IMR-90 (cell line): ENCODE results near the gene ANKLE1. TPM values are rescaled to one million over a fixed set of nuclear protein-coding genes. Genes with fewer than 3 reads are reported as not detected.

Experiments used
- ATAC-seq: fragments of 200-7000 bp; cut with Tn5 transposase; 2 replicates; pipeline ENCODE4 v1.9.1; 2020; ENCODE audit warnings: low read depth, mild to moderate bottlenecking, moderate library complexity
- BruUV-seq: library from RNA; stranded (reverse); fragments of 400-500 nt; replicated peaks from 2 replicates; lab custom pipeline; 2021; lab: Mats Ljungman, UMichigan
- CTCF ChIA-PET: fragments of 300-600 bp; formaldehyde crosslinking; extraction: SDS; loops from one replicate; lab custom pipeline; 2021; ENCODE audit warnings: antibody characterized with exemption; lab: Yijun Ruan, JAX
- POLR2A ChIA-PET: fragments of 300-600 bp; sonication (Branson Sonifier 250); formaldehyde crosslinking; loops from one replicate; lab custom pipeline; 2022; ENCODE audit warnings: antibody characterized with exemption; ENCODE audit not compliant: unreplicated experiment; lab: Charles Lee
- DNase-seq: peaks from one replicate; pipeline ENCODE4 v3.0.0; 2013
- H2AFZ ChIP-seq: replicated peaks from 2 replicates; pipeline ENCODE3; 2013; ENCODE audit warnings: low read length, mild to moderate bottlenecking; ENCODE audit not compliant: poor library complexity
- H2AK5ac ChIP-seq: 2 replicates; pipeline ENCODE4 v1.6.1; 2013; ENCODE audit warnings: low read depth, low read length, inconsistent platforms
- H2AK9ac ChIP-seq: replicated peaks from 2 replicates; pipeline ENCODE3; 2013; ENCODE audit warnings: mild to moderate bottlenecking, low read depth, low read length, moderate library complexity; ENCODE audit not compliant: poor library complexity
- H2BK120ac ChIP-seq: 2 replicates; pipeline ENCODE4 v1.6.1; 2013; ENCODE audit warnings: low read depth, low read length, inconsistent platforms
- H2BK15ac ChIP-seq: 3 replicates; pipeline ENCODE4 v1.6.1; 2013; ENCODE audit warnings: low read depth, low read length, inconsistent platforms
- H2BK20ac ChIP-seq: 2 replicates; pipeline ENCODE4 v1.6.1; 2013; ENCODE audit warnings: low read depth, mild to moderate bottlenecking, inconsistent platforms, low read length, moderate library complexity
- H2BK5ac ChIP-seq: 2 replicates; pipeline ENCODE4 v1.6.1; 2013; ENCODE audit warnings: mild to moderate bottlenecking, low read depth, low read length, inconsistent platforms; ENCODE audit not compliant: poor library complexity, severe bottlenecking
- H3K14ac ChIP-seq: replicated peaks from 2 replicates; pipeline ENCODE4 v1.6.1; 2013; ENCODE audit warnings: low read depth, low read length, inconsistent platforms
- H3K18ac ChIP-seq: 2 replicates; pipeline ENCODE4 v1.6.1; 2013; ENCODE audit warnings: low read depth, low read length, control low read depth
- H3K23ac ChIP-seq: 2 replicates; pipeline ENCODE4 v1.6.1; 2013; ENCODE audit warnings: low read depth, low read length, inconsistent platforms
- H3K27ac ChIP-seq: 2 replicates; pipeline ENCODE4 v1.5.1; 2013; ENCODE audit warnings: mild to moderate bottlenecking, control low read depth, low read length; ENCODE audit not compliant: insufficient read depth
- H3K27me3 ChIP-seq: 2 replicates; pipeline ENCODE4 v1.6.1; 2013; ENCODE audit warnings: low read length; ENCODE audit not compliant: control insufficient read depth, insufficient read depth
- H3K36me3 ChIP-seq: 2 replicates; pipeline ENCODE4 v1.6.1; 2013; ENCODE audit warnings: low read length, mixed read lengths; ENCODE audit not compliant: control insufficient read depth, insufficient read depth
- H3K4ac ChIP-seq: 2 replicates; pipeline ENCODE4 v1.6.1; 2013; ENCODE audit warnings: low read depth, low read length, inconsistent platforms
- H3K4me1 ChIP-seq: 2 replicates; pipeline ENCODE4 v1.6.1; 2013; ENCODE audit warnings: low read length, mixed read lengths; ENCODE audit not compliant: control insufficient read depth, insufficient read depth
- H3K4me2 ChIP-seq: 2 replicates; pipeline ENCODE4 v1.6.1; 2013; ENCODE audit warnings: low read depth, mild to moderate bottlenecking, control low read depth, low read length, moderate library complexity
- H3K4me3 ChIP-seq: 2 replicates; pipeline ENCODE4 v1.5.1; 2013; ENCODE audit warnings: low read depth, mild to moderate bottlenecking, control low read depth, low read length, moderate library complexity; ENCODE audit not compliant: insufficient read depth
- H3K56ac ChIP-seq: 2 replicates; pipeline ENCODE4 v1.6.1; 2013; ENCODE audit warnings: low read length, inconsistent platforms; ENCODE audit not compliant: insufficient read depth; ENCODE audit errors: extremely low read depth
- H3K79me1 ChIP-seq, 2 experiments: 2 replicates each; pipeline ENCODE4 v1.6.1; 2013; ENCODE audit warnings: low read length in 2 of 2, inconsistent platforms in 1 of 2, low read depth in 1 of 2
- H3K9ac ChIP-seq: 2 replicates; pipeline ENCODE4 v1.6.1; 2013; ENCODE audit warnings: low read depth, low read length, control low read depth
- H3K9me1 ChIP-seq: 2 replicates; pipeline ENCODE4 v1.6.1; 2013; ENCODE audit warnings: low read length, inconsistent platforms; ENCODE audit not compliant: insufficient read depth
- H3K9me3 ChIP-seq: 2 replicates; pipeline ENCODE4 v1.6.1; 2013; ENCODE audit warnings: low read length; ENCODE audit not compliant: control insufficient read depth, insufficient read depth
- H4K20me1 ChIP-seq: 2 replicates; pipeline ENCODE4 v1.6.1; 2013; ENCODE audit warnings: low read length, inconsistent platforms; ENCODE audit not compliant: insufficient read depth
- H4K5ac ChIP-seq: 2 replicates; pipeline ENCODE4 v1.6.1; 2013; ENCODE audit warnings: mild to moderate bottlenecking, low read depth, low read length, control low read depth
- H4K8ac ChIP-seq, 2 experiments: 2 replicates each; pipeline ENCODE4 v1.6.1; 2013; ENCODE audit warnings: low read depth in 2 of 2, low read length in 2 of 2, control low read depth in 1 of 2, inconsistent platforms in 1 of 2
- H4K91ac ChIP-seq: 2 replicates; pipeline ENCODE4 v1.6.1; 2013; ENCODE audit warnings: low read depth, low read length, inconsistent platforms; ENCODE audit not compliant: insufficient read depth
- BHLHE40 ChIP-seq: fragments of 150-350 bp; IDR thresholded peaks from 2 replicates; pipeline ENCODE4 v1.6.1; 2016; ENCODE audit warnings: mild to moderate bottlenecking, low read depth, low read length
- CHD1 ChIP-seq: IDR thresholded peaks from 2 replicates; pipeline ENCODE4 v1.6.1; 2012; ENCODE audit warnings: low read depth, low read length, improper control_type of control experiment
- MAFK ChIP-seq: IDR thresholded peaks from 2 replicates; pipeline ENCODE4 v1.6.1; 2012; ENCODE audit warnings: low read depth, low read length, improper control_type of control experiment
- MAZ ChIP-seq: IDR thresholded peaks from 2 replicates; pipeline ENCODE4 v1.6.1; 2012; ENCODE audit warnings: low read depth, mild to moderate bottlenecking, low read length, improper control_type of control experiment, moderate library complexity, borderline replicate concordance
- NFE2L2 ChIP-seq: fragments of 150-350 bp; IDR thresholded peaks from 2 replicates; pipeline ENCODE4 v1.6.1; 2016; ENCODE audit warnings: low read depth, mild to moderate bottlenecking, low read length
- POLR2A ChIP-seq: IDR thresholded peaks from 2 replicates; pipeline ENCODE4 v1.6.1; 2012; ENCODE audit warnings: mild to moderate bottlenecking, low read depth, low read length
- RAD21 ChIP-seq: IDR thresholded peaks from 2 replicates; pipeline ENCODE4 v1.6.1; 2012; ENCODE audit warnings: low read length, improper control_type of control experiment
- RCOR1 ChIP-seq: IDR thresholded peaks from 2 replicates; pipeline ENCODE4 v1.6.1; 2012; ENCODE audit warnings: mild to moderate bottlenecking, low read length, improper control_type of control experiment; ENCODE audit not compliant: insufficient replicate concordance
- WGBS, 2 experiments: methylation state at CpG; one replicate each; pipeline versions ENCODE4 v1.1.5 to v1.1.7; 2013; ENCODE audit warnings: missing lambda C conversion rate in 2 of 2; ENCODE audit not compliant: insufficient read length in 1 of 2; ENCODE audit errors: extremely low coverage in 2 of 2; 5-methylcytosine and 5-hydroxymethylcytosine counted together
- dilution Hi-C: fragments of 300-500 bp; cut with HindIII; formaldehyde crosslinking; loops from one replicate; pipeline ENCODE4 v1.14.3; 2018; ENCODE audit warnings: low sequenced_read_pairs; ENCODE audit not compliant: unreplicated experiment
- in situ Hi-C: fragments of 300-500 bp; cut with MboI; formaldehyde crosslinking; loops from 3 replicates; pipeline ENCODE4 v1.14.3; 2019; ENCODE audit warnings: low sequenced_read_pairs, inconsistent platforms, mixed read lengths
- intact Hi-C: fragments of 100-400 bp; cut with micrococcal nuclease; formaldehyde crosslinking; loops from 2 replicates; pipeline ENCODE4 v1.10.0; 2022
- polyA plus RNA-seq, 3 experiments: library from polyadenylated mRNA; depleted of rRNA; stranded (reverse); fragments of >200 nt; gene quantifications; 2 replicates each; pipeline ENCODE4 v1.2.3, GENCODE V29; 2012; ENCODE audit warnings: low replicate concordance in 1 of 3
- total RNA-seq: library from RNA; depleted of rRNA; stranded (reverse); fragments of >200 nt; gene quantifications from 2 replicates; pipeline ENCODE4 v1.2.3, GENCODE V29; 2012
- TF ChIP-seq, protein P1 (sequence below): fragments of 150-350 bp; IDR thresholded peaks from 2 replicates; pipeline ENCODE4 v1.6.1; 2017; ENCODE audit warnings: mild to moderate bottlenecking, antibody characterized with exemption, low read length, low read depth

Gene ANKLE1
- total and polyA plus RNA-seq, 2 of the 4 experiments (the other 2 are of a cell fraction), result under 0.01 to 0.87 TPM

DNA sequence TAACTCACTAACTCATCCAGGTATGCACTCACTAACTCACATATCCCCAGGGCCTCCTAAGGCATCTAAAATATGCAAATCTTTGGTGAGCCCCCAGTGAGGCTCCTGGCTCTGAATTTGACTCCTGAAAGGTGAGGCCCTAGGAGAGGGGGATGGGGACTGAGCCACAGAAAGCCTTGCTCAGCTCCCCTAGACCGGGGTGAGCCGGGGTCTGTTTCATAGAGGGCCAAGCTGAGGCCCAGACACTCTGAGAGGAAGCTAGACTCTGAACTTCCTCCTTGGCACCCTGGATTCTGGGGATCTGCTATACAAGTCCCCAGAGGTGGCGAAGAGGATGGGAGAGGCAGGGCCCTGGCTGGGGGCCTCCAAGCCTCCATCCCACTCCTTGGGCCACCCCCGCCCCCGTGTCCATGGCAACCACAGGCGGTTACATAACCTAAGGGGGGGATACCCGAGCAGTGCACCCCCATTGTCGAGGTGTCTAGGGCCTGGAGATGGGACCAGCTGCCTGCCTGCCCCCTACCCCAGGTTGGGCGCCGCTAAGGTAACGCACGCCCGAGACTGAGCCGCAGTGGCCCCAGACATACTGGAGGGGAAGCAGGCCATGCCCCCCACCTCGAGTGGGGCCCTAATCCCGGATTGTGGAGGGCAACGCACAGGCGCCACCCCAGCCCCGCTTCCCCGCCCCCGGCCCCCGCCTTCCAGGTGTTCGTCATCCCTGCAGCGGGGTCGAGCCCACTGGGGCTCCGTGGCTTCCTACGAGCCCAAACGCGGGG, 20.9 kb downstream of the ANKLE1 start:
- Histone ChIP-seq H4K8ac (peak overlapping the region; percentile 21 to 36; a peak in 2 of 4 replicates), H3K36me3 (peaks cover 8% of the 10 kb centered on the region), H3K4me1 (peaks cover 8% of the 10 kb centered on the region), H2BK5ac (peak overlapping the region; percentile 31), H3K9me3 (peaks cover 4% of the 10 kb centered on the region), H4K5ac (no peak overlapping the region), H3K4ac (peak overlapping the region; percentile 19; the same call in 1 of the 2 replicates), H3K79me1 (peaks cover 14 to 44% of the 10 kb centered on the region in 2 experiments), H3K4me3 (peak overlapping the region; percentile 61), H2BK120ac (0 out of 2 replicates have a peak overlapping the region, but pooled peaks have one; percentile 3), H2AFZ (peak overlapping the region; percentile 90), H2AK5ac (peak overlapping the region; percentile 24; the same call in 1 of the 2 replicates), H3K4me2 (peak overlapping the region; percentile 90), H3K18ac (no peak overlapping the region), H3K27me3 (no peaks in the 10 kb centered on the region), H3K56ac (no peak overlapping the region), H2BK20ac (no peak overlapping the region), H2AK9ac (peak overlapping the region; percentile 90), H4K91ac (peak overlapping the region; percentile 49; the same call in 1 of the 2 replicates), H4K20me1 (no peaks in the 10 kb centered on the region), H3K14ac (peak overlapping the region; percentile 37; the same call in 1 of the 2 replicates), H3K9ac (peak overlapping the region; percentile 35), H3K23ac (no peak overlapping the region), H3K27ac (peak overlapping the region; percentile 11), H2BK15ac (no peak overlapping the region), H3K9me1 (peaks cover 14% of the 10 kb centered on the region)
- ChIA-PET CTCF (no interaction called here), POLR2A (no interaction called here)
- dilution Hi-C loops, result no loop called here
- intact Hi-C loops, result loop anchor here (1.0 kb wide), 1 partner anchor 10 kb away; no protein-coding TSS in a partner anchor
- no TSS peak for BruUV-seq
- no peak for ATAC-seq
- no peak for DNase-seq
- in situ Hi-C loops, result no loop called here
- TF ChIP-seq, protein P1, sequence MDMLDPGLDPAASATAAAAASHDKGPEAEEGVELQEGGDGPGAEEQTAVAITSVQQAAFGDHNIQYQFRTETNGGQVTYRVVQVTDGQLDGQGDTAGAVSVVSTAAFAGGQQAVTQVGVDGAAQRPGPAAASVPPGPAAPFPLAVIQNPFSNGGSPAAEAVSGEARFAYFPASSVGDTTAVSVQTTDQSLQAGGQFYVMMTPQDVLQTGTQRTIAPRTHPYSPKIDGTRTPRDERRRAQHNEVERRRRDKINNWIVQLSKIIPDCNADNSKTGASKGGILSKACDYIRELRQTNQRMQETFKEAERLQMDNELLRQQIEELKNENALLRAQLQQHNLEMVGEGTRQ, result no peak
- no peak for TF ChIP-seq NFE2L2
- TF ChIP-seq RAD21, result no peak
- TF ChIP-seq MAFK, result no peak
- TF ChIP-seq BHLHE40, result no peak
- TF ChIP-seq MAZ, result no peak
- no peak for TF ChIP-seq RCOR1
- TF ChIP-seq CHD1, result no peak
- no peak for TF ChIP-seq POLR2A
- 10% methylated on average over 17 of the region's 29 CpGs; no CpG with 5 or more reads in 1 of the 2 experiments for WGBS, 2 experiments
